IPS-NIHi7 (cell line): ENCODE measurements around the gene FTL.

Source experiments
- DNase-seq: peaks from one replicate; pipeline ENCODE4 v3.0.0; 2012; ENCODE audit warnings: mixed read lengths; ENCODE audit errors: extremely low spot score

FTL gene

GRCh38 chr19:48945817-48946216 lies 19.3 kb upstream of the FTL start:
- DNase-seq = no peak

DNA sequence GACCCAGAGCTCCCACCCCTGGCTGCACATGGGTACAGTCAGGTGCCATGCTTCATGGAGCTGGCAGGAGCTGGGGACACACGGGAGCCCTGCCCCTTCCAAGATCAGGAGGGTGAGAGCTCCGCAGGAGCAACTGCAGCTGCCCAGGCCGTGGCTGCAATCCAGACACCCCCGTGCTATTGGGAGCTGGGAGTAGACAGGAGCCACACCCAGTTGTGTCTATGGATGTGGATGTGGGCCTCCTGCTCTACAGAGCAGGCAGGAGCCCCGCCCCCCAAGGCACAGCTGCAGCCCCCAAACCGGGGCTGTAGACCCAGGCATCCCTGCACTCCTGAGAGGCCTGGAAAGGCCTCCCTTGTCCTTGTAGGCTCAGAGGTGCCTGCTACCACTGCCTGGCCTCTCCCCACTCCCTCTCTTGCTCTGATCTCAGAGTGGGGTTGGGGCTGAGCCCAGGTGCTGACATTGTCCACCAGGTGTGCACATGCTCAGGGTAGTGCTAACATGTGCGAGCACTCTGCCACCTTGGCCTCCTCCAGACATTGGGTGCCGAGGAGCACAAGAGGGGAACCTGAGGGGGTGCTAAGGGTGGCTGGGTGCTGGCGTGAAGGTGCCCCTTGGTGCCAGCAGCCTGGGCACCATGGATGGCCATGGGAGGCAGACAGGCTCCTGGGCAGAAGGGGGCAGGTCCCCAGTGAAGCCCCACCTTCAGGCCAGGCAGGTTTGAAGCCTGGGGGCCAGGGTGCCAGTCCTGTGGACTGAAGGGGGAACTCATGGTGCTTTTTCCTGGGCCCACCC lies 18.4 kb upstream of the FTL start:
- no peak for DNase-seq

DNA sequence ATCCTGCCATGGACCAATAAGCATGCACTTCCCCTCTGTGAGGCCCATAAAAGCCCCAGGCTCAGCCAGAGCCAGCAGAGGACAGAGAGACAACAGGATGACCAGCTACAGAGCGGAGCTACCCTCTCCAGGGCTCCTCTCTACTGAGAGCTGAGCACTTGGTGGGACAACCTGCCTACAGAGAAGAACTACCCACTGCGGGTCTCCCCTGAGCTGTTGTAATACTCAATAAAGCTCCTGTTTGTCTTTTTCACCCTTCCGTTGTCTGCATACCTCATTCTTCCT lies 17.9 kb upstream of the FTL start:
- DNase-seq = no peak

- DNase-seq = no peak
These were observed 14.9 kb upstream of the FTL start for GRCh38 chr19:48950159-48950558.

DNA sequence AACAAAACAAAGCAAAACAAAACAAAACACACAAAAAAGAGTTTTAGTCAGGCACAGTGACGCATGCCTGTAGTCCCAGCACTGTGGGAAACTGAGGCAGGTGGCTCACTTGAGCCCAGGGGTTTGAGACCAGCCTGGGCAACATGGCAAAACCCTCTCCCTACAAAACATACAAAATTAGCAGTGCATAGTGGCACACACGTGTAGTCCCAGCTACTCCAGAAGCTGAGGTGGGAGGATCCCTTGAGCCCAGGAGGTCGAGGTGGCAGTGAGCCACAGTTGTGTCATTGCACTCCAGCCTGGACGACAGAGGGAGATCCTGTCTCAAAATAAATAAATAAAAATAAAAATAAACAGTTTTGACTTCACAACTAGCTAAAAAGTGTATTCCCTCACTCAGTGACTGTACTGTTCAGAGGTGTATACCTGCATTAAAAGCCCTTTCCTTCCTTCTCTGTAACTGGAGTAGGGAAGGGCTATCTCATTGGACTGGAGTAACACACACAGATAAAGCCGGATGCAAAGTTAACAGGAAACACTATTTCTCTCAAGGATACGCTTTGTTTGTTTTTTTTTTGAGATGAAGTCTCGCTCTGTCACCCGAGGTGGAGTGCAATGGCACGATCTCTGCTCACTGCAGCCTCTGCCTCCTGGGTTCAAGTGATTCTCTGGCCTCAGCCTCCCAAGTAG lies 14.1 kb upstream of the FTL start:
- no peak for DNase-seq

GRCh38 chr19:48953141-48953540 lies 12.0 kb upstream of the FTL start:
- DNase-seq = no peak

GRCh38 chr19:48953990-48954594 lies 11.0 kb upstream of the FTL start:
- no peak for DNase-seq

DNA sequence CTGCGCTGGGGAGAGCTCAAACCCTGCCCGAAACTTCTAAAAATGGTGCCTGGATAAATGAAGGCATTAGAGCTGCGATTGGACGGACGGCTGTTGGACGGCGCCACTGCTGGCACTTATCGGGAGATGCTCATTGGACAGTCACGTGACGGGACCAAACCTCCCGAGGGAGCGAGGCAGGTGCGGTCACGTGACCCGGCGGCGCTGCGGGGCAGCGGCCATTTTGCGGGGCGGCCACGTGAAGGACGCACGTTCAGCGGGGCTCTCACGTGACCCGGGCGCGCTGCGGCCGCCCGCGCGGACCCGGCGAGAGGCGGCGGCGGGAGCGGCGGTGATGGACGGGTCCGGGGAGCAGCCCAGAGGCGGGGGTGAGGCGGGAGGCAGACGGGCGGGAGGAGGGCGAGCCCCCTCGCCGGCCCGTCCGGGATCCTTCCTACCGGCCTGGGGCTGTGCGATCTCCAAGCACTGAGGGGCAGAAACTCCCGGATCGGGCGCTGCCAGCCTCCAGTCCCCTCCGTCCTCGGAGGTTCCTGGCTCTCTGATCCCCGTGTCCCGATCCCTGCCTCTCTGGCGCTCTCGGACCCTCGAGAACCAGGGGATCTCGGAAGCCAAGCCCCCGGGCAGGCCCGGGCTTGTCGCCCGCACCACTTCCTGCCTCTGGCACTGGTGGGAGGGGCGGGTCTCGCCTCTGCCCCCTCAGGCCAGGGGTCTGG lies 10.4 kb upstream of the FTL start, which contains the start of gene BAX:
Gene BAX (plus strand): TSS at position 281 of the 713 bp plus-strand sequence. CDS start 54 bp downstream, at position 335.
- DNase-seq = peak; percentile 98

GRCh38 chr19:48955308-48955958 lies 9.7 kb upstream of the FTL start:
- DNase-seq = no peak

DNA sequence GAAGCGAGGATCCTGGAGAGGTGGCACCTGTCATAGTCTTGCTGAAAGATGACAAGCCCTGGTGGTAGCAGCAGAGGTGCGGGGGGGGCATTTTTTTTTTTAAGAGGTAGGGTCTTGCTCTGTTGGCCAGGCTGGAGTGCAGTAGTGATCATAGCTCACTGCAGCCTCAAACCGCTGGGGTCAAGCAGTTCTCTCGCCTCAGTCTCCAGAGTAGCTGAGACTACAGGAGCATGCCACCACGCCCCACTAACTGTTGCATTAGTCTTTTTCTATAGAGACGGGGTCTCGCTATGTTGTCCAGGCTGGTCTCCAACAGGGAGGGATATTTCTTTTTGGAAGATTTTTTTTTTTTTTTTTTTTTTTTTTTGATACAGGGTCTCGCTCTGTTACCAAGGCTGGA lies 7.1 kb upstream of the FTL start:
- DNase-seq = no peak

DNA sequence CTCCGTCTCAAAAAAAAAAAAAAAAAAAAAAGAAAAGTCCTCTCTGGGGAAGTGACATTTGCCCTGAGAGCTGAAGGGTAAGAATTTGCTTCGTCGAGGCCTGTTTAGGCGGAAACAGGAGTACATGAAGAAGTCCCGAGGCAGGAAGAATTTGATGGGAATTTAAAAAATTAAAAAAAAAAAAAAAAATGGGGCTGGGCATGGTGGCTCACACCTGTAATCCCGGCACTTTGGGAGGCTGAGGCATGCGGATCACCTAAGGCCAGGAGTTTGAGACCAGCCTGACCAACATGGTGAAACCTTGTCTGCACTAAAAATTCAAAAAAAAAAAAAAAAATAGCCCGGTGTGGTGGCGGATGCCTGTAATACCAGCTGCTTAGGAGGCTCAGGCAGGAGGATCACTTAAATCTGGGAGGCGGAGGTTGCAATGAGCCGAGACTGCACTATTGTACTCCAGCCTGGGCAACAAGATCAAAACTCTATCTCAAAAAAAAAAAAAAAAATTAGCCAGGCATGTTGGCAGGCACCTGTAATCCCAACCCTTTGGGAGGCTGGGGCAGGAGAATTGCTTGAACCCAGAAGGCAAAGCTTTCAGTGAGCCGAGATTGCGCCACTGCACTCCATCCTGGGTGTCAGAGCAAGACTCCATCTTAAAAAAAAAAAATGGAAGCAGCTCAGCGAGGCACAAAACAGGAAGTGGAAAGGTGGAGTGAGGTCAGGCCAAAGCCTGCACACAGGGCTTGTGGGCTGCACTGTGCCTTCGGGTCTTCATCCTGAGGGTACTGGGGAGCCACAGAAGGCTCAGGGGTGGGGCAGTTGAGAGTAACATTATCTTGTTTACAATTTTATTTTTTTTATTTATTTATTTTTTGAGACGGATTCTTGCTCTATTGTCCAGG lies 5.5 kb upstream of the FTL start:
- DNase-seq = no peak

DNA sequence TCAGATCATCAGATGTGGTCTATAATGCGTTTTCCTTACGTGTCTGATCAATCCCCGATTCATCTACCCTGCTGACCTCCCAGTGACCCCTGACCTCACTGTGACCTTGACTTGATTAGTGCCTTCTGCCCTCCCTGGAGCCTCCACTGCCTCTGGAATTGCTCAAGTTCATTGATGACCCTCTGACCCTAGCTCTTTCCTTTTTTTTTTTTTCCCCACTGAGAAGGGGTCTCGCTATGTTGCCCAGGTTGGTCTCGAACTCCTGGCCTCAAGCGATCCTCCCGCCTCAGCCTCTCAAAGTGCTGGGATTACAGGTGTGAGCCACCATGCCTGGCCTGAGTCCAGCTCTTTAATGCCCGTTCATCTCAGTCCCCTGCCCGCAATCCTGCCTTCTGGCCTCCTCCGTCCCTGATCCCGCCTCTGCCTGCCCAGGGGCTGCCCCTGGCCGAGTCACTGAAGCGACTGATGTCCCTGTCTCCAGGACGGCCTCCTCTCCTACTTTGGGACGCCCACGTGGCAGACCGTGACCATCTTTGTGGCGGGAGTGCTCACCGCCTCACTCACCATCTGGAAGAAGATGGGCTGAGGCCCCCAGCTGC lies 4.0 kb upstream of the FTL start:
- DNase-seq = no peak

DNA sequence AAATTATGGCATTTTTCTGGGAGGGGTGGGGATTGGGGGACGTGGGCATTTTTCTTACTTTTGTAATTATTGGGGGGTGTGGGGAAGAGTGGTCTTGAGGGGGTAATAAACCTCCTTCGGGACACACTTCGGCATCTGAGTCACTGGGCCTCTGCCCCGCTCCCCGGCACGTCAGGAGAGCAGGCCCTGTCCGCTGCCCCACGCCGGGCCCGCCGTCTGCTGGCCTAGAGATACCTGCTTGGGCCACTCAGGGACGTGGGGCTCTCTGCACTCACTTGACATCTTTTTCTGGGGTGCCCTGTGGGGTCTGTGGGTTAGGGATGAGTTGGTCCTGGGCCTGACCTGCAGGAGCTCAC lies 3.5 kb upstream of the FTL start:
- DNase-seq = no peak

GRCh38 chr19:48962029-48962848 lies 2.9 kb upstream of the FTL start:
- DNase-seq = no peak

- no peak for DNase-seq
These were observed 2.3 kb upstream of the FTL start for GRCh38 chr19:48962849-48963165.

GRCh38 chr19:48963371-48964204 lies 1.5 kb upstream of the FTL start:
- peak; percentile 85 for DNase-seq

GRCh38 chr19:48964205-48965039 lies 687 bp upstream of the FTL start:
- DNase-seq = peak; percentile 34
